Endothelial cell of umbilical vein (primary cell): ENCODE measurements around the gene BCL2L14. TPM values are rescaled to one million over a fixed set of nuclear protein-coding genes. Genes with fewer than 3 reads are reported as not detected.

Experiments used
- BruUV-seq: library from RNA; stranded (reverse); fragments of 400-500 nt; replicated peaks from 2 replicates; lab custom pipeline; 2021; lab: Mats Ljungman, UMichigan
- CTCF ChIA-PET: fragments of 300-600, 350-600 bp; sonication (Branson Sonifier 250); formaldehyde crosslinking; loops from one replicate; lab custom pipeline; 2021; ENCODE audit warnings: antibody characterized with exemption, inconsistent platforms; lab: Charles Lee
- POLR2A ChIA-PET: fragments of 300-600, 350-600 bp; sonication (Branson Sonifier 250); formaldehyde crosslinking; loops from one replicate; lab custom pipeline; 2021; ENCODE audit warnings: antibody characterized with exemption, inconsistent platforms; lab: Charles Lee
- DNase-seq: peaks from one replicate; pipeline ENCODE4 v3.0.0-alpha.2; 2011; ENCODE audit warnings: low read depth, low spot score
- FAIRE-seq: peaks from 2 replicates; lab custom pipeline; 2011; peaks lifted over from hg19 to GRCh38; lab: Jason Lieb, UNC
- H2AFZ ChIP-seq: 2 replicates; pipeline ENCODE4 v1.6.0; 2012; ENCODE audit warnings: low read depth, low read length, control low read depth, inconsistent platforms
- H3K27ac ChIP-seq: 2 replicates; pipeline ENCODE4 v1.5.1; 2011; ENCODE audit warnings: low read depth, mild to moderate bottlenecking, control low read depth, low read length, moderate library complexity; ENCODE audit not compliant: insufficient read depth
- H3K27me3 ChIP-seq, 2 experiments: 2 replicates each; pipeline versions ENCODE4 v1.6.0 to v1.6.1; 2011; ENCODE audit warnings: low read length in 2 of 2, mixed read lengths in 1 of 2; ENCODE audit not compliant: control insufficient read depth in 2 of 2, insufficient read depth in 2 of 2
- H3K36me3 ChIP-seq, 2 experiments: 2 replicates in 1 of 2; 3 replicates in 1 of 2; pipeline ENCODE4 v1.5.1; 2011; ENCODE audit warnings: low read length in 2 of 2, mild to moderate bottlenecking in 1 of 2, moderate library complexity in 1 of 2; ENCODE audit not compliant: control insufficient read depth in 2 of 2, insufficient read depth in 2 of 2; ENCODE audit errors: extremely low read depth in 1 of 2
- H3K4me1 ChIP-seq: 3 replicates; pipeline ENCODE4 v1.5.1; 2011; ENCODE audit warnings: mild to moderate bottlenecking, low read length; ENCODE audit not compliant: control insufficient read depth, insufficient read depth; ENCODE audit errors: extremely low read depth
- H3K4me2 ChIP-seq: 2 replicates; pipeline ENCODE4 v1.6.1; 2011; ENCODE audit warnings: low read length, control low read depth, mixed read lengths; ENCODE audit not compliant: insufficient read depth
- H3K4me3 ChIP-seq, 3 experiments: fragments of 200-600 bp in 1 of 3; sonication (generic), shearing (Covaris generic) in 1 of 3; replicated peaks in 1 of 3; 2 replicates each; pipeline ENCODE4 v1.5.1; 2011 to 2016; ENCODE audit warnings: control low read depth in 3 of 3, low read length in 3 of 3, mild to moderate bottlenecking in 2 of 3, inconsistent platforms in 1 of 3, low read depth in 1 of 3, moderate library complexity in 1 of 3; ENCODE audit not compliant: insufficient read depth in 1 of 3
- H3K79me2 ChIP-seq: 2 replicates; pipeline ENCODE4 v1.6.0; 2012; ENCODE audit warnings: low read length, inconsistent platforms; ENCODE audit not compliant: control insufficient read depth, insufficient read depth
- H3K9ac ChIP-seq: replicated peaks from 2 replicates; pipeline ENCODE3; 2011; ENCODE audit warnings: low read length, control low read depth; ENCODE audit not compliant: insufficient read depth; ENCODE audit errors: extremely low read depth
- H3K9me1 ChIP-seq: replicated peaks from 3 replicates; pipeline ENCODE4 v1.6.0; 2011; ENCODE audit warnings: mild to moderate bottlenecking, low read length; ENCODE audit not compliant: control insufficient read depth, insufficient read depth; ENCODE audit errors: extremely low read depth
- H3K9me3 ChIP-seq: replicated peaks from 2 replicates; pipeline ENCODE4 v1.5.1; 2012; ENCODE audit warnings: low read length, inconsistent platforms; ENCODE audit not compliant: control insufficient read depth, insufficient read depth
- H4K20me1 ChIP-seq: replicated peaks from 2 replicates; pipeline ENCODE3; 2011; ENCODE audit warnings: mild to moderate bottlenecking, low read length; ENCODE audit not compliant: control insufficient read depth, insufficient read depth; ENCODE audit errors: extremely low read depth
- EZH2 ChIP-seq: IDR thresholded peaks from 2 replicates; pipeline ENCODE4 v1.6.1; 2012; ENCODE audit warnings: borderline replicate concordance, low read depth, mild to moderate bottlenecking, moderate library complexity, low read length, inconsistent platforms; ENCODE audit not compliant: severe bottlenecking
- FOS ChIP-seq: IDR thresholded peaks from 2 replicates; pipeline ENCODE4 v1.6.1; 2011; ENCODE audit warnings: mild to moderate bottlenecking, low read length, moderate library complexity, borderline replicate concordance; ENCODE audit not compliant: insufficient read depth
- GATA2 ChIP-seq: IDR thresholded peaks from 2 replicates; pipeline ENCODE4 v1.7.0; 2011; ENCODE audit warnings: low read depth, mild to moderate bottlenecking, moderate library complexity, mixed read lengths, low read length; ENCODE audit not compliant: insufficient read length, insufficient read depth
- JUN ChIP-seq: IDR thresholded peaks from 2 replicates; pipeline ENCODE4 v1.6.1; 2011; ENCODE audit warnings: borderline replicate concordance, low read depth; ENCODE audit not compliant: insufficient read length, insufficient read depth
- MYC ChIP-seq: IDR thresholded peaks from one replicate; pipeline ENCODE4 v1.6.1; 2011; ENCODE audit warnings: mild to moderate bottlenecking, low read depth, low read length
- POLR2A ChIP-seq: IDR thresholded peaks from 2 replicates; pipeline ENCODE4 v1.6.1; 2012; ENCODE audit warnings: low read depth, mild to moderate bottlenecking, control low read depth, low read length
- POLR2AphosphoS5 ChIP-seq: IDR thresholded peaks from 2 replicates; pipeline ENCODE4 v1.6.1; 2012; ENCODE audit warnings: low read depth, mild to moderate bottlenecking, control low read depth, low read length, moderate library complexity; ENCODE audit not compliant: insufficient read depth
- dilution Hi-C: fragments of 300-500 bp; cut with MboI; formaldehyde crosslinking; loops from one replicate; pipeline ENCODE4 v1.15.0; 2019; ENCODE audit warnings: low sequenced_read_pairs; ENCODE audit not compliant: extremely low pct_ligation_motif_present
- intact Hi-C: fragments of 100-400 bp; cut with micrococcal nuclease; formaldehyde crosslinking; loops from one replicate; pipeline ENCODE4 v1.10.0; 2022
- polyA plus RNA-seq, 4 experiments: library from polyadenylated mRNA; depleted of rRNA in 3 of 4; stranded (reverse) in 3 of 4; unstranded in 1 of 4; fragments of >200 nt; gene quantifications; 2 replicates each; pipeline versions ENCODE4 v1.2.1 to v1.2.3, GENCODE V29; 2011 to 2012; ENCODE audit warnings: missing spikeins in 1 of 4
- total RNA-seq: library from RNA; stranded (reverse); gene quantifications from 2 replicates; pipeline ENCODE4 v1.2.3, GENCODE V29; 2021
- TF ChIP-seq, protein P1 (sequence below), 2 donors: IDR thresholded peaks; 1 replicate in 1 of 2; 2 replicates in 1 of 2; pipeline ENCODE4 v1.5.1; 2011; ENCODE audit warnings: low read length in 2 of 2, mild to moderate bottlenecking in 2 of 2, moderate library complexity in 2 of 2, control low read depth in 1 of 2, inconsistent platforms in 1 of 2, low read depth in 1 of 2; ENCODE audit not compliant: insufficient read depth in 1 of 2; ENCODE audit errors: extremely low read depth in 1 of 2
- TF ChIP-seq, protein P2 (sequence below): IDR thresholded peaks from 2 replicates; pipeline ENCODE4 v1.6.1; 2011; ENCODE audit not compliant: insufficient read depth, insufficient read length

The BCL2L14 gene
- total and polyA plus RNA-seq, 2 donors (not counting 3 experiments of a cell fraction or from before 2014, with no cell fraction given): not detected

- H3K79me2 ChIP-seq: no peaks in the 10 kb centered on the region
- no TSS peak for BruUV-seq
- DNase-seq (no peak), FAIRE-seq (no peak)
- no peak overlapping the region for H2AFZ ChIP-seq
- H3K36me3 ChIP-seq: no peaks in the 10 kb centered on the region
- no peak overlapping the region for H3K9ac ChIP-seq
- H3K4me1 ChIP-seq: no peaks in the 10 kb centered on the region
- no peaks in the 10 kb centered on the region for H3K9me1 ChIP-seq
- no peak overlapping the region for H3K4me3 ChIP-seq
- peaks cover 10 to 16% of the 10 kb centered on the region in 2 experiments for H3K27me3 ChIP-seq
- ChIA-PET CTCF (interaction anchor here (1.8 to 2.0 kb wide), 2 partner anchors 11 to 441 kb away, joined by 6 to 9 read pairs; no protein-coding TSS in a partner anchor), POLR2A (no interaction called here)
- dilution Hi-C loops (no loop called here), intact Hi-C loops (no loop called here)
- no peak overlapping the region for H3K27ac ChIP-seq
- H3K4me2 ChIP-seq: no peak overlapping the region
- no peaks in the 10 kb centered on the region for H4K20me1 ChIP-seq
- TF ChIP-seq EZH2 (no peak), GATA2 (no peak), FOS (no peak), JUN (no peak), POLR2A (no peak), MYC (no peak), POLR2AphosphoS5 (no peak)
- TF ChIP-seq, protein P1, sequence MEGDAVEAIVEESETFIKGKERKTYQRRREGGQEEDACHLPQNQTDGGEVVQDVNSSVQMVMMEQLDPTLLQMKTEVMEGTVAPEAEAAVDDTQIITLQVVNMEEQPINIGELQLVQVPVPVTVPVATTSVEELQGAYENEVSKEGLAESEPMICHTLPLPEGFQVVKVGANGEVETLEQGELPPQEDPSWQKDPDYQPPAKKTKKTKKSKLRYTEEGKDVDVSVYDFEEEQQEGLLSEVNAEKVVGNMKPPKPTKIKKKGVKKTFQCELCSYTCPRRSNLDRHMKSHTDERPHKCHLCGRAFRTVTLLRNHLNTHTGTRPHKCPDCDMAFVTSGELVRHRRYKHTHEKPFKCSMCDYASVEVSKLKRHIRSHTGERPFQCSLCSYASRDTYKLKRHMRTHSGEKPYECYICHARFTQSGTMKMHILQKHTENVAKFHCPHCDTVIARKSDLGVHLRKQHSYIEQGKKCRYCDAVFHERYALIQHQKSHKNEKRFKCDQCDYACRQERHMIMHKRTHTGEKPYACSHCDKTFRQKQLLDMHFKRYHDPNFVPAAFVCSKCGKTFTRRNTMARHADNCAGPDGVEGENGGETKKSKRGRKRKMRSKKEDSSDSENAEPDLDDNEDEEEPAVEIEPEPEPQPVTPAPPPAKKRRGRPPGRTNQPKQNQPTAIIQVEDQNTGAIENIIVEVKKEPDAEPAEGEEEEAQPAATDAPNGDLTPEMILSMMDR (IDR thresholded peaks at IDR 0.05; ENCODE audit: extremely low read depth in 1 of 2, insufficient read depth in 1 of 2, low read depth in 1 of 2, low read length in 2 of 2): no peak
- TF ChIP-seq, protein P2, sequence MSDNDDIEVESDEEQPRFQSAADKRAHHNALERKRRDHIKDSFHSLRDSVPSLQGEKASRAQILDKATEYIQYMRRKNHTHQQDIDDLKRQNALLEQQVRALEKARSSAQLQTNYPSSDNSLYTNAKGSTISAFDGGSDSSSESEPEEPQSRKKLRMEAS: no peak
- no peaks in the 10 kb centered on the region for H3K9me3 ChIP-seq
Observed at GRCh38 chr12:12022306-12022936, 48.3 kb upstream of the BCL2L14 start.
